ENCODE measurements around the gene KIF26B. TPM values are rescaled to one million over a fixed set of nuclear protein-coding genes. Genes with fewer than 3 reads are reported as not detected.

KIF26B gene
- total and polyA plus RNA-seq, 10 of the 15 experiments (the other 5 are each of a cell fraction or from before 2014, with no cell fraction given) = 0.35 to 11.6 (median 2.2) TPM

DNA sequence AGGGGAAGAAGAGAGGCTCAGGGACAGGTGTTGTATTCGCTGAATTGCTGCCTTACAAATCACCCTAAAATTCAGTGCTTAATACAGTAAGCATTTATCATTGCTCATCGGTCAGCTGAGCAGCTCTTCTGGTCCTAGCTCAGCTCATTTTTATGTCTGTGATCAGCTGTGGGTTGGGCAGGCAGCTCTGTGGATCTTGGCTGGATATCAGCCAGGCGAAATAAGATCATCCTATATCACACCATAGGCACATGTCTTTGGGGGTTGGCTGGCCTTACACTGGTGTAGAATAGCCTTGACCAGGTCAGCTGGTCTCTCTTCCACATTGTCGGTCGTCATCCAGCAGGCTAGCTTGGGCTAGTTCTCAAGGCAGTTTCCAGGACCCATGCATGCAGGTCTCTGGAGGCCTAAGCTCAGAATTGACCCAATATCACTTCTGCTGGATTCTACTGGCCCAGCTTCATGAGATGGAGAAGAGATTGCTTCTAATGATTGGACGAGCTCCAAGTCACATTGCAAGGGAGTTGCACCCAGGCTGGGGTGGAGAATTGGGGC lies 448.6 kb downstream of the KIF26B start:
- no peaks in the 10 kb centered on the region for H3K27me3 ChIP-seq (replicated peaks in 1 of 2; ENCODE audit: control insufficient read depth in 2 of 2, insufficient read depth in 2 of 2, low read length in 1 of 2)
- no peaks in the 10 kb centered on the region; the same call in 2 of the 3 replicates for H3K9me3 ChIP-seq (replicated peaks; ENCODE audit: control insufficient read depth, insufficient read depth, low read length)
- no peaks in the 10 kb centered on the region for H4K20me1 ChIP-seq (ENCODE audit: control insufficient read depth, insufficient read depth)
- no peaks in the 10 kb centered on the region; the same call in 1 of the 2 replicates for H3K4me1 ChIP-seq (ENCODE audit: control insufficient read depth, insufficient read depth, low read length)
- POLR2A ChIA-PET = no interaction called here
- RAD21 ChIA-PET (ENCODE audit: unreplicated experiment) = no interaction called here
- no peak overlapping the region for H3K9ac ChIP-seq (ENCODE audit: control insufficient read depth, insufficient read depth, low read length)
- DNase-seq (ENCODE audit: low read depth, low spot score) (no peak), FAIRE-seq (no peak), ATAC-seq (no peak)
- no peak overlapping the region for H3K4me3 ChIP-seq
- SMC1A ChIA-PET (ENCODE audit: uncharacterized antibody, unreplicated experiment) = interaction anchor here (0.6 kb wide), 1 partner anchor 156 kb away, joined by 3 read pairs; no protein-coding TSS in a partner anchor
- H3K4me2 ChIP-seq (ENCODE audit: control insufficient read depth, insufficient read depth) = no peak overlapping the region
- CTCF ChIA-PET = interaction anchor here (0.8 kb wide), 1 partner anchor 22 kb away, joined by 3 read pairs; no protein-coding TSS in a partner anchor
- H3K27ac ChIP-seq (ENCODE audit: control insufficient read depth, insufficient read depth) = no peak overlapping the region
- no TSS peak for BruUV-seq (replicated peaks)
- in situ Hi-C loops (cut with MboI) = no loop called here
- H2AFZ ChIP-seq (ENCODE audit: control insufficient read depth, low read depth, low read length) = no peak overlapping the region
- no peaks in the 10 kb centered on the region for H3K36me3 ChIP-seq (ENCODE audit: control insufficient read depth in 2 of 2, insufficient read depth in 2 of 2, low read length in 1 of 2)
- TF ChIP-seq EED (IDR thresholded peaks at IDR 0.05; ENCODE audit: low read depth) = no peak
- TF ChIP-seq BCL11A (IDR thresholded peaks at IDR 0.05; ENCODE audit: low read depth, low read length) = no peak
- TF ChIP-seq CREB1 (IDR thresholded peaks at IDR 0.05; ENCODE audit: low read depth) = no peak
- TF ChIP-seq POLR2AphosphoS5 (IDR thresholded peaks at IDR 0.05; ENCODE audit: low read length) = no peak
- TF ChIP-seq ZZZ3 (IDR thresholded peaks at IDR 0.05; ENCODE audit: control insufficient read depth, insufficient read length, low read depth) = no peak
- no peak for TF ChIP-seq BMI1 (IDR thresholded peaks at IDR 0.05; ENCODE audit: borderline replicate concordance)
- no peak for TF ChIP-seq EZH2 (IDR thresholded peaks at IDR 0.05; ENCODE audit: borderline replicate concordance, control insufficient read depth, low read depth, low read length)
- TF ChIP-seq ESRRA (IDR thresholded peaks at IDR 0.05; ENCODE audit: low read length) = no peak
- 22% methylated on average over 6 of the region's 6 CpGs for WGBS (ENCODE audit: insufficient coverage, insufficient replicate concordance, low lambda C conversion rate, missing lambda C conversion rate)
- intact Hi-C loops (cut with micrococcal nuclease; ENCODE audit: unreplicated experiment) = no loop called here
- no peaks in the 10 kb centered on the region for H3K79me2 ChIP-seq (ENCODE audit: control insufficient read depth, insufficient read depth, low read length)

DNA sequence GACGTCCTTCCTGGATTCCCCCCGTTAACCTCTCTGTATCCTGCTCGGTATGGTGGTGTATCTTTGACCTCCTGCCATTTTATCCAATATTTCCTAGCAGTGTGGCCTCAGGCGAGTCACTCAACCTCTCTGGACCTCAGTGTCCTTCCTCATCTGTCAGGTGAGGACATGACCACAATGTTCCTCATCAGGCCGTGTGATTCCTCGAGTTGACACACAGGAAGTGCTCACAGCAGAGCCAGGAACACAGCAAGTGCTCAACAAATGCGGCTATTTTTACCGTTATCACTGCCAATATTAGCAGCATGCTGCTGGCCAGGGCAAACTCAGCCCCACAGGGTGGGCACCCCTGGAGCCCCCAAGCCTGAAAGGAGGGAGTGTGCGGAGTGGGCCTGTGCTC lies 450.2 kb downstream of the KIF26B start:
- ATAC-seq (no peak), DNase-seq (ENCODE audit: low read depth, low spot score) (no peak), FAIRE-seq (no peak)
- Histone ChIP-seq H3K27me3 (replicated peaks in 1 of 2; ENCODE audit: control insufficient read depth in 2 of 2, insufficient read depth in 2 of 2, low read length in 1 of 2) (no peaks in the 10 kb centered on the region; a peak in 1 of 4 replicates), H3K4me3 (no peak overlapping the region), H3K9ac (ENCODE audit: control insufficient read depth, insufficient read depth, low read length) (no peak overlapping the region), H3K4me1 (ENCODE audit: control insufficient read depth, insufficient read depth, low read length) (no peaks in the 10 kb centered on the region), H3K9me3 (replicated peaks; ENCODE audit: control insufficient read depth, insufficient read depth, low read length) (no peaks in the 10 kb centered on the region), H4K20me1 (ENCODE audit: control insufficient read depth, insufficient read depth) (no peaks in the 10 kb centered on the region), H3K36me3 (ENCODE audit: control insufficient read depth in 2 of 2, insufficient read depth in 2 of 2, low read length in 1 of 2) (no peaks in the 10 kb centered on the region), H2AFZ (ENCODE audit: control insufficient read depth, low read depth, low read length) (no peak overlapping the region), H3K79me2 (ENCODE audit: control insufficient read depth, insufficient read depth, low read length) (no peaks in the 10 kb centered on the region), H3K27ac (ENCODE audit: control insufficient read depth, insufficient read depth) (no peak overlapping the region), H3K4me2 (ENCODE audit: control insufficient read depth, insufficient read depth) (no peak overlapping the region)
- SMC1A ChIA-PET (ENCODE audit: uncharacterized antibody, unreplicated experiment) = no interaction called here
- in situ Hi-C loops (cut with MboI) (no loop called here), intact Hi-C loops (cut with micrococcal nuclease; ENCODE audit: unreplicated experiment) (no loop called here)
- 50% methylated on average over 9 of the region's 9 CpGs for WGBS (ENCODE audit: insufficient coverage, insufficient replicate concordance, low lambda C conversion rate, missing lambda C conversion rate)
- no TSS peak for BruUV-seq (replicated peaks)
- CTCF ChIA-PET = no interaction called here
- RAD21 ChIA-PET (ENCODE audit: unreplicated experiment) = no interaction called here
- POLR2A ChIA-PET = no interaction called here
- TF ChIP-seq CREB1 (IDR thresholded peaks at IDR 0.05; ENCODE audit: low read depth) (no peak), NR2C1 (IDR thresholded peaks at IDR 0.05) (no peak), SRF (IDR thresholded peaks at IDR 0.05; ENCODE audit: low read depth in 2 of 2, low read length in 2 of 2) (no peak), PML (IDR thresholded peaks at IDR 0.05; ENCODE audit: low read length) (no peak), RELB (IDR thresholded peaks at IDR 0.05; ENCODE audit: low read depth) (no peak), HDAC2 (IDR thresholded peaks at IDR 0.05) (no peak), STAT3 (IDR thresholded peaks at IDR 0.05; ENCODE audit: low read depth, low read length) (no peak), GATAD2B (conservative IDR thresholded peaks at IDR 0.05; ENCODE audit: low read depth) (no peak), WRNIP1 (IDR thresholded peaks at IDR 0.05; ENCODE audit: borderline replicate concordance, low read depth, low read length) (no peak)
